Panc1 (cell line): ENCODE measurements around the gene IL17C. TPM values are rescaled to one million over a fixed set of nuclear protein-coding genes. Genes with fewer than 3 reads are reported as not detected.

Experiments
- ATAC-seq: fragments of 200-7000 bp; cut with Tn5 transposase; 2 replicates; pipeline ENCODE4 v1.9.1; 2020; ENCODE audit warnings: mild to moderate bottlenecking, moderate library complexity
- BruUV-seq: library from RNA; stranded (reverse); fragments of 400-500 nt; replicated peaks from 2 replicates; lab custom pipeline; 2021; lab: Mats Ljungman, UMichigan
- CTCF ChIA-PET: fragments of 300-600 bp; sonication (Branson Sonifier 250); formaldehyde crosslinking; loops from one replicate; lab custom pipeline; 2022; ENCODE audit warnings: antibody characterized with exemption; lab: Charles Lee
- POLR2A ChIA-PET: fragments of 300-600 bp; sonication (Branson Sonifier 250); formaldehyde crosslinking; loops from one replicate; lab custom pipeline; 2022; ENCODE audit warnings: antibody characterized with exemption; lab: Charles Lee
- DNase-seq: peaks from one replicate; pipeline ENCODE4 v3.0.0-alpha.2; 2010; ENCODE audit warnings: low read depth, low spot score
- H3K27ac ChIP-seq: 2 replicates; pipeline ENCODE4 v1.5.1; 2011; ENCODE audit warnings: mild to moderate bottlenecking, low read length, inconsistent platforms
- H3K27me3 ChIP-seq: fragments of 200-500 bp; sonication (Bioruptor generic); 2 replicates; pipeline ENCODE4 v1.6.0; 2014; ENCODE audit warnings: low read length, inconsistent platforms; ENCODE audit not compliant: control insufficient read depth, insufficient read depth
- H3K36me3 ChIP-seq: fragments of 200-500 bp; sonication (Bioruptor generic); 2 replicates; pipeline ENCODE4 v1.5.1; 2014; ENCODE audit warnings: inconsistent platforms, mild to moderate bottlenecking, low read length, moderate library complexity; ENCODE audit not compliant: control insufficient read depth, insufficient read depth
- H3K4me1 ChIP-seq: 2 replicates; pipeline ENCODE4 v1.5.1; 2011; ENCODE audit warnings: inconsistent platforms, mild to moderate bottlenecking, low read length, moderate library complexity; ENCODE audit not compliant: control insufficient read depth, insufficient read depth
- H3K4me3 ChIP-seq, 2 experiments: 2 replicates each; pipeline ENCODE4 v1.5.1; 2011 to 2012; ENCODE audit warnings: low read depth in 2 of 2, low read length in 2 of 2, mild to moderate bottlenecking in 2 of 2, inconsistent platforms in 1 of 2, moderate library complexity in 1 of 2
- H3K9me3 ChIP-seq: fragments of 200-500 bp; sonication (Bioruptor generic); 2 replicates; pipeline ENCODE4 v1.5.1; 2014; ENCODE audit warnings: low read depth, mild to moderate bottlenecking, inconsistent platforms, low read length, moderate library complexity; ENCODE audit not compliant: control insufficient read depth, insufficient read depth
- CTCF ChIP-seq: fragments of 450-650 bp; IDR thresholded peaks from 2 replicates; pipeline ENCODE4 v1.5.1; 2017; ENCODE audit warnings: mild to moderate bottlenecking
- POLR2AphosphoS5 ChIP-seq: IDR thresholded peaks from 2 replicates; pipeline ENCODE4 v1.6.1; 2012; ENCODE audit warnings: mild to moderate bottlenecking, low read depth, low read length, moderate library complexity
- REST ChIP-seq, 2 experiments: IDR thresholded peaks; 2 replicates each; pipeline ENCODE4 v1.6.1; 2011 to 2012; ENCODE audit warnings: low read depth in 2 of 2, control low read depth in 1 of 2, low read length in 1 of 2, mild to moderate bottlenecking in 1 of 2, moderate library complexity in 1 of 2; ENCODE audit not compliant: insufficient read depth in 1 of 2
- SIN3A ChIP-seq: IDR thresholded peaks from 2 replicates; pipeline ENCODE4 v1.6.1; 2012; ENCODE audit warnings: low read depth, mild to moderate bottlenecking, low read length, moderate library complexity, borderline replicate concordance; ENCODE audit not compliant: insufficient read depth
- TCF7L2 ChIP-seq: IDR thresholded peaks from 2 replicates; pipeline ENCODE4 v1.6.1; 2011; ENCODE audit warnings: mild to moderate bottlenecking, low read depth, low read length, inconsistent platforms
- in situ Hi-C: cut with HindIII; loops from 2 replicates; pipeline ENCODE4 v1.10.0; 2016; ENCODE audit warnings: low sequenced_read_pairs, low pct_unique_long_range_greater_than_20kb
- intact Hi-C: fragments of 100-400 bp; cut with micrococcal nuclease; formaldehyde crosslinking; loops from one replicate; pipeline ENCODE4 v1.10.0; 2022; ENCODE audit not compliant: unreplicated experiment
- total RNA-seq: library from RNA; stranded (reverse); gene quantifications from one replicate; pipeline ENCODE4 v1.2.1, GENCODE V29; 2021; ENCODE audit not compliant: unreplicated experiment

Gene IL17C
- total RNA-seq, 1 experiment from 2014 or later = not detected

- H3K4me3 ChIP-seq = no peak overlapping the region
- H3K27ac ChIP-seq = no peak overlapping the region
- in situ Hi-C loops (no loop called here), intact Hi-C loops (no loop called here)
- no peaks in the 10 kb centered on the region for H3K27me3 ChIP-seq
- H3K4me1 ChIP-seq = no peaks in the 10 kb centered on the region
- no peak for ATAC-seq
- DNase-seq = no peak
- ChIA-PET POLR2A (no interaction called here), CTCF (interaction anchor here (0.6 kb wide), 1 partner anchor 535 kb away, joined by 4 read pairs; no protein-coding TSS in a partner anchor)
- no peaks in the 10 kb centered on the region for H3K9me3 ChIP-seq
- no TSS peak for BruUV-seq
- TF ChIP-seq REST (IDR thresholded peaks at IDR 0.05; ENCODE audit: insufficient read depth in 1 of 2, low read depth in 2 of 2, low read length in 1 of 2) (no peak), SIN3A (no peak), POLR2AphosphoS5 (no peak), CTCF (no peak), TCF7L2 (no peak)
- no peaks in the 10 kb centered on the region for H3K36me3 ChIP-seq
Measured at GRCh38 chr16:88629835-88630234, 8.5 kb upstream of the IL17C start.

DNA sequence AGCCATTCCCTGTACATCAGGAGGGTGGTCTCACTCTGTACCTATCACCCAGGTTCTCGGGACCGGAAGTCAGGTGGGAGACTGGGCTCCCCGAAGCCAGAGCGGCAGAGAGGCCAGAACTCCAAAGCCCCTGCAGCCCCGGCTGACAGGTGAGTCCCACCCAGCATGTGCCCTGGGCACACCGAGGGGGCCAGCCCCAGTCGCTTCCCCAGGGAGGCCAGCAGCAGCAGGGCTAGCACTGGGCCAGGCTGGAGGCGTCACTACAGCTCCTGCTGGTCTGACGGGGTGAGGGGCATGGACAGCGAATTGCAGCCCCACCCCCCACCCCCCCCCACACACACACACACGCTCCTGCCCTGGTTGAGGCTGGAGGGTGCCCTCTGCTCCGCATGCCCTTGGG is 7.9 kb upstream of the IL17C start:
- H3K4me1 ChIP-seq = no peaks in the 10 kb centered on the region
- ATAC-seq (no peak), DNase-seq (no peak)
- in situ Hi-C loops (no loop called here), intact Hi-C loops (no loop called here)
- H3K9me3 ChIP-seq = no peaks in the 10 kb centered on the region
- H3K27me3 ChIP-seq = no peaks in the 10 kb centered on the region
- no peaks in the 10 kb centered on the region for H3K36me3 ChIP-seq
- no peak overlapping the region for H3K4me3 ChIP-seq
- ChIA-PET CTCF (interaction anchor here (0.6 kb wide), 1 partner anchor 535 kb away, joined by 4 read pairs; no protein-coding TSS in a partner anchor), POLR2A (no interaction called here)
- TF ChIP-seq REST (IDR thresholded peaks at IDR 0.05; ENCODE audit: insufficient read depth in 1 of 2, low read depth in 2 of 2, low read length in 1 of 2) = no peak
- TF ChIP-seq SIN3A = no peak
- TF ChIP-seq CTCF = no peak
- no peak for TF ChIP-seq TCF7L2
- TF ChIP-seq POLR2AphosphoS5 = no peak
- BruUV-seq = no TSS peak
- no peak overlapping the region for H3K27ac ChIP-seq
